ENCODE measurements around the gene C1GALT1.

C1GALT1 gene

GRCh38 chr7:7203813-7204575, 21.6 kb downstream of the C1GALT1 start:
- DNase-seq (ENCODE audit: low read depth) = no peak
- no peak for TF ChIP-seq CTCF (IDR thresholded peaks at IDR 0.05; ENCODE audit: control insufficient read depth, extremely low read depth, insufficient read depth)
- H3K4me3 ChIP-seq (ENCODE audit: low read depth, low read length) = no peak overlapping the region

GRCh38 chr7:7207876-7208275, 25.5 kb downstream of the C1GALT1 start:
- TF ChIP-seq CTCF (IDR thresholded peaks at IDR 0.05; ENCODE audit: control insufficient read depth, extremely low read depth, insufficient read depth) = no peak
- no peak overlapping the region for H3K4me3 ChIP-seq (ENCODE audit: low read depth, low read length)
- DNase-seq (ENCODE audit: low read depth) = no peak

- no peak overlapping the region for H3K4me3 ChIP-seq (ENCODE audit: low read depth, low read length)
- no peak for DNase-seq (ENCODE audit: low read depth)
- TF ChIP-seq CTCF (IDR thresholded peaks at IDR 0.05; ENCODE audit: control insufficient read depth, extremely low read depth, insufficient read depth) = no peak
Measured at GRCh38 chr7:7208520-7208919, 26.2 kb downstream of the C1GALT1 start.

GRCh38 chr7:7209412-7210050, 27.2 kb downstream of the C1GALT1 start:
- no peak overlapping the region for H3K4me3 ChIP-seq (ENCODE audit: low read depth, low read length)
- DNase-seq (ENCODE audit: low read depth) = no peak
- no peak for TF ChIP-seq CTCF (IDR thresholded peaks at IDR 0.05; ENCODE audit: control insufficient read depth, extremely low read depth, insufficient read depth)

GRCh38 chr7:7210475-7211237, 28.3 kb downstream of the C1GALT1 start:
- no peak overlapping the region for H3K4me3 ChIP-seq (ENCODE audit: low read depth, low read length)
- TF ChIP-seq CTCF (IDR thresholded peaks at IDR 0.05; ENCODE audit: control insufficient read depth, extremely low read depth, insufficient read depth) = no peak
- DNase-seq (ENCODE audit: low read depth) = no peak

- DNase-seq (ENCODE audit: low read depth) = no peak
- H3K4me3 ChIP-seq (ENCODE audit: low read depth, low read length) = no peak overlapping the region
- TF ChIP-seq CTCF (IDR thresholded peaks at IDR 0.05; ENCODE audit: control insufficient read depth, extremely low read depth, insufficient read depth) = no peak
Measured at GRCh38 chr7:7212612-7213011, 30.3 kb downstream of the C1GALT1 start.
